CD4-positive, alpha-beta T cell treated with Interleukin-4 for 4 hours (primary cell): ENCODE results near the gene KIR2DL1.
A peak's percentile ranks its signal among the peaks of the same experiment; 100 is the strongest.
"Not testable (repeated sequence)": the region's sequence is repeated elsewhere in the genome, so short reads cannot be mapped to it uniquely, and the experiment has no call there.

Source experiments
- DNase-seq: peaks from one replicate; pipeline ENCODE4 v3.0.0-alpha.2; 2020

KIR2DL1 gene

DNA sequence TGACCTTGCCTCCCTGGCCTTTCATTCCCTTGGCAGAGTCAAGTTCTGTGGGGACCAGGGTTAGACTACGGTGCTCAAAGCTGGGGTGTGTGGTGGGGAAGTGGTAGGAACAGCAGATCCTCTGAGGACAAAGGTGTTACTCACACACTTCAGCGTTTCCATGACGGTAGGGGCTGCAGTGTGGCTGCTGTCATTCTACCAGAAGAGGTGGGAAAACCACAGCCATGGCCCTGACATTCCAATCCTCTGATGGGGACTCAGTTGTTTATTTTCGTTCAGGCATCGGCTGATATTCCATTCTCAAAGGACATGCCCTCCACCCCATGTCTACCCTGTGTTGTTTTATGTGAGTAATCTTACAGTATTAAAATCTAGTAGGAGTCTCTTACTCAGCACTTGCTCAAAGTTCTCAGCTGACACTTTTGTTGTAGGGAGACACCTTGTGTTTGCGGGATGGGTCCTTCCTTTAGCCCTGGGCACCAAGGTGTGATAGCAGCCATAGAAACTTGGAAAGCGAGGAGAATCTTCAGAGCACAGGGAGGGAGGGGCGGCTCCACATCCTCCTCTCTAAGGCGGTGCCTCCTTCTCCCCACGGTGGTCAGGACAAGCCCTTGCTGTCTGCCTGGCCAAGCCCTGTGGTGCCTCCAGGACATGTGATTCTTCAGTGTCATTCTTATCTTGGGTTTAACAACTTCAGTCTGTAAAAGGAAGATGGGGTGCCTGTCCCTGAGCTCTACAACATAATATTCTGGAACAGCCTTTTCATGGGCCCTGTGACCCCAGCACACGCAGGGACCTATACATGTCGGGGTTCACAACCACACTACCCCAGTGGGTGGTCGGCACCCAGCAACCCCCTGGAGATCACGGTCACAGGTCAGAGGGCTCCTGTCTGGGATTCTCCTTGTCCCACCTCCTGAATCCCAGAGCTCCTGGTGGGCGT, 1.7 kb downstream of the KIR2DL1 start:
- DNase-seq: not testable (repeated sequence)

DNA sequence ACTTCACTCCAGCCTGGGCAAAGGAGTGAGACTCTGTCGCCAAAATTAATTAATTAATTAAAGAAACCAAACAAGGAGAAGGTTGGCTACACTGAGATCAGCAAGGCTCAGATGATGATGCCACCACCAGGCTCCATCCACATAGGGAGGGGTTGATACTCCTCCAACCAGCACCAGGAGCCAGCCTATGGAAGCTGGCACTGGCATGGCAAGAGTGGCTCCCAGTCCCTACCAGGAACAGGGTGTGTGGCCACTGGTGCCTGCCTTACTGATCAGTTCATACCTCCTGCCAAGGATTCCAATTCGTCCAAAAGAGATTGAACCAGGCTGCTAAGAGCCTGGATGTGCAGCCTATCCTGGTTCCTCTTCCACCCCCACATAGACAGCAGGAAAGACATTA, 3.1 kb downstream of the KIR2DL1 start:
- DNase-seq: not testable (repeated sequence)

DNA sequence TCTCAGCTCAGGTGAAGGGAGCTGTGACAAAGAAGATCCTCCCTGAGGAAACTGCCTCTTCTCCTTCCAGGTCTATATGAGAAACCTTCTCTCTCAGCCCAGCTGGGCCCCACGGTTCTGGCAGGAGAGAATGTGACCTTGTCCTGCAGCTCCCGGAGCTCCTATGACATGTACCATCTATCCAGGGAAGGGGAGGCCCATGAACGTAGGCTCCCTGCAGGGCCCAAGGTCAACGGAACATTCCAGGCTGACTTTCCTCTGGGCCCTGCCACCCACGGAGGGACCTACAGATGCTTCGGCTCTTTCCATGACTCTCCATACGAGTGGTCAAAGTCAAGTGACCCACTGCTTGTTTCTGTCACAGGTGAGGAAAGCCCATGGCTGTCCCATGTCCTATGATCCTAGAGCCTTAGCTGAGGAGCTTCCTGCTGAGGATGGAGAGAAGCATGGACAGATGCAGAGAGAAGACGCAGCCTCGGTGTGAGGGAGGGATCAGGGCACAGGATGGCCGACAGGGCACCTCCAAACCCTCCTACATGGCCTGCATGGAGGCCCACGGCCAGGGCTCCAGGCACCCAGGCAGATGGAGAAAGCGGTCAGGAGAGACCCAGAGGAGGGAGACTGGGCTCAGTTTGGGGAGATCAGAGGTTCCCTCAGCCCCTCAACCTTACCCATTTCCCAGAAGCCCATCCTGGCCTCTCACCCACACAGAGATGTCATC, 5.7 kb downstream of the KIR2DL1 start:
- DNase-seq: not testable (repeated sequence)

DNA sequence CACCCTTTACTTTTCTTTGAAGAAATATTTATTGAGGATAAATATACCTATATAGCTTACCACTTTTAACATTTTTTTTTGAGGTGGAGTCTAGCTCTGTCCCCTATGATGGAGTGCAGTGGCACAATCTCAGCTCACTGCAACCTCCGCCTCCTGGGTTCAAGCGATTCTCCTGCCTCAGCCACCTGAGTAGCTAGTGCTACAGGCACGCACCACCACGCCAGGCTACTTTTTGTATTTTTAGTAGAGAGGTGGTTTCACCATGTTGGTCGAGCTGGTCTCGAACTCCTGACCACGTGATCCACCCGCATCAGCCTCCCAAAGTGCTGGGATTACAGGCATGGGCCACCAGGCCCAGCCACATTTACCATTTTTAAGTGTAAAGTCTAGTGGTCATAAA, 6.2 kb downstream of the KIR2DL1 start:
- not testable (repeated sequence) for DNase-seq

DNA sequence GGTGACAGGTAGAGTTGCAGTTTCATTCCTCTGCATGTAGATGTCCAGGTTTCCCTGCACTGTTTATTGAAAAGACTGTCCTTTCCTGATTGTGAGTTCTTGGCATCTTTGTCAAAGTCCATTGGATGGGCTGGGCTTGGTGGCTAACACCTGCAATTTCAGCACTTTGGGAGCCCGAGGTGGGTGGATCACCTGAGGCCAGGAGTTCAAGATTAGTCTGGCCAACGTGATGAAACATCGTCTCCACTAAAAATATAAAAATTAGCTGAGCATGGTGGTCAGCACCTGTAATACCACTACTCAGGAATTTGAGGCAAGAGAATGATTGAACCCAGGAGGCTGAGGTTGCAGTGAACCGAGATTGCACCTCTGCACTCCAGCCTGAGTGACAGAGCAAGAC, 8.3 kb downstream of the KIR2DL1 start:
- not testable (repeated sequence) for DNase-seq

DNA sequence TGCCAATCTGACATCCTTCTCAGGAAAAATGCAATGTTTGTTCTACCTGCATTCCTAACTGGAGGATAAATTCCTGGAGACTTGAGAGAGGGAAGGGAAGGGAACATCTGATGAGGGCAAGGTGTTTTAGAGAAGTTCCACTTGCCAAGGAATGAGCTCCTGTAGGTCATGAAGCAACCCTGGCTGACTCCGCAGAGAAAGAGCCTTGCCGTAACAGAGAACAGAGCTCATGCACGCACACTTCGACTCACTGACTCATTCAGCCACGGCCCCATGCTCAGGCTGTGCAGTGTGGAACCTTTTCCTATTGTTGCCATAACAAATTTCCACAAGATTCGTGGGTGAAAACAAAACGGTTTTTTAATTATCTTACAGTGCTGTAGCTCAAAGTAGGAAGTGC, 9.3 kb downstream of the KIR2DL1 start:
- DNase-seq: not testable (repeated sequence)

DNA sequence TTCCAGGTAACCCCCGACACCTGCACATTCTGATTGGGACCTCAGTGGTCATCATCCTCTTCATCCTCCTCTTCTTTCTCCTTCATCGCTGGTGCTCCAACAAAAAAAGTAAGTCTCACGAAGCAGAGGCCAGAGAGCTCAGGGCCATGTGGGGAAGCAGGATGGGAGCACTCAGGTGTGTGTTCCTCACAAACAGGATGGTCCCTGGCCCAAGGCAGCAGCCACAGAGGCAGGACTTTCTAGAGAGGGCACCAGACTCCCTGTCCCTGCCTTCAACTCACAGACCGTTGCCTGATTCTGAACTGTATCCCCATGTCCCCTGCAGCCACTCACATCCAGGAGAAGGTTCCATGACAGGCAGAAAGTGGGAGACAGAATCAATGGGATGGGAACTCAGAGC, 13.3 kb downstream of the KIR2DL1 start:
- DNase-seq: not testable (repeated sequence)

DNA sequence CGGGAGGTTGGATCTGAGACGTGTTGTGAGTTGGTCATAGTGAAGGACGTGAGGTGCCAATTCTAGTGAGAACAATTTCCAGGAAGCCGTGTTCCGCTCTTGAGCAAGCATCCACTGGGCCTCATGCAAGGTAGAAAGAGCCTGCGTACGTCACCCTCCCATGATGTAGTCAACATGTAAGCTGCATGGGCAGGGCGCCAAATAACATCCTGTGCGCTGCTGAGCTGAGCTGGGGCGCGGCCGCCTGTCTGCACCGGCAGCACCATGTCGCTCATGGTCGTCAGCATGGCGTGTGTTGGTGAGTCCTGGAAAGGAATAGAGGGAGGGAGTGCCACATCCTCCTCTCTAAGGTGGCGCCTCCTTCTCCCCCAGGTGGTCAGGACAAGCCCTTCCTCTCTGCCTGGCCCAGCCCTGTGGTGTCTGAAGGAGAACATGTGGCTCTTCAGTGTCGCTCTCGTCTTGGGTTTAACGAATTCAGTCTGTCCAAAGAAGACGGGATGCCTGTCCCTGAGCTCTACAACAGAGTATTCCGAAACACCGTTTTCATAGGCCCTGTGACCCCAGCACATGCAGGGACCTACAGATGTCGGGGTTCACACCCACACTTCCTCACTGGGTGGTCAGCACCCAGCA, 16.6 kb downstream of the KIR2DL1 start:
- DNase-seq: not testable (repeated sequence)

DNA sequence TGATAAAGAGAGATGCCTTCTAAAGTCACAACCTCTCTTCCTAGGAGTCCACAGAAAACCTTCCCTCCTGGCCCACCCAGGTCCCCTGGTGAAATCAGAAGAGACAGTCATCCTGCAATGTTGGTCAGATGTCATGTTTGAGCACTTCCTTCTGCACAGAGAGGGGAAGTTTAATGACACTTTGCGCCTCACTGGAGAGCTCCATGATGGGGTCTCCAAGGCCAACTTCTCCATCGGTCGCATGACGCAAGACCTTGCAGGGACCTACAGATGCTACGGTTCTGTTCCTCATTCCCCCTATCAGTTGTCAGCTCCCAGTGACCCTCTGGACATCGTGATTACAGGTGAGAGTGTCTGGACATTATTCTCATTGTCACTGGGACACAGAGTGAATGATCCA, 18.6 kb downstream of the KIR2DL1 start:
- DNase-seq: not testable (repeated sequence)

DNA sequence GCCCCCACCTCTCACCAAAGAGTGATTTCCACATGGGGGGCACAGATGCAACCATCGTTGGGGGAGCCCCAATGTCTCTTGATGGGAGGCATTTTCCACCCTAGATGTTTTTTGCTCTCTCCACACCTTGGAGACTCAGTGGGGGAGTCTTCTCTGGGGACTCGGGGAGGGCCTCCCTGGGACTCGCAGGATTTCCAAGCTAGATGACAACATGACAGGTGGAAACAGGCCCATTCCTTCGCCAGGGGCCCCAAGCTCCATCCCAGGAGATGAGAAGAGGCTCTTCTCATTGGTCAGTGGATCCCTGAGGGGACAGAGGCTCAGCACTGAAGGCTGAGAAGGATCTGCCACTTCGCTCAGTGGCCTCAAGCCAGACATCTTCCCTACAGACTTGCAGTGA, 21.1 kb downstream of the KIR2DL1 start:
- DNase-seq: no peak

DNA sequence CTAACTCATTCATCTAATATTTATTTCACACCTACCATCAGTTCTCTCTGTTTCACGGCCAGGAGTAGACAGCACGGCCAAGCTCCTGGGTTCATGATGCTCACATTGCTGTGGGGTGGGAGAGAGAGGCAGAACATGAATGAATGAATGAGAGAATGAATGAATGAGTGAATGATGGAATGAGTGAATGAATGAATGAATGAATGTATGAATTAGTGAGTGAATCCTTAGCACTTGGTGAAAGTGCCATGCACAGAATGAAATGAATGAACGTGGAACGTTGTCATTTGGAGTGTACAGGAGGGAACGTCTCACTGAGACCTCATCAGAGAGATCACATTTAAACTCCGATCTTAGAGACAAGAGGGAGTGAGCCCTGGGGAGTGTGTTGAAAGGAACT, 21.9 kb downstream of the KIR2DL1 start:
- no peak for DNase-seq

DNA sequence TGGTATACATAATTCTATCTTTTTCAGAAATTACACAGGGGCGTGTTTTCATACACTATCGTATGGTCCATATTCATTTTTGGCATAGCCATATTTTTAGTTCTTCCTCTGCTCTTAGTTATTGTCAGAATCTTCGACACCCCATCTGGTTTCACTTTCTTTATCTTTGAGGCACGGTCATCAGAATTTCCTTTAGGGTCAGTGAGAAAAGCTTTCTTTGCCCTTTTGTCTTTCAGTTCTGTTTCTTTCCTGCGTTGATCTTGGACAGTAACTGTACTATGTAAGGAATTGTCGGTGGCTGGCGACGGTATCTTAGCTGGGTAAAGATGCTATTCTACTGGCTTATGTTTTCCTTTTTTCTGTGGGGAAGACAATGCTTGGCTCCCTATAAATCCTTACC, 23.2 kb downstream of the KIR2DL1 start:
- DNase-seq: peak; percentile 6

DNA sequence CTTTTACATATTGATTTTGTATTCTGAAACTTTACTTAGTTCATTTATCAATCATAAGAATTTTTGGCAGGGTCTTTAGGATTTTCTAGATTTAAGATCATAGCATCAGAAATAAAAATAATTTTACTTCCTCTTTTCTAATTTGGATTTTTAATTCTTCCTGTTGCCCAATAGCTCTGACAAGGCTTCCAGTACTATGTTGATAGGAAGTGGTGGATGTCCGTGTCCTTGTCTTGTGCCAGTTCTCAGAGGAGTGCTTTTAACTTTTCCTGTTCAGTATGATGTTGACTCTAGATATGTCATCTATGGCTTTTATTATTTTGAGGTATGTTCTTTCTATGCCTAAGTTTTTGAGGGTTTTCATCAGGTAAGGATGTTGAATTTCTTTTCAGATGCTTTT, 26.2 kb downstream of the KIR2DL1 start:
- no peak for DNase-seq

DNA sequence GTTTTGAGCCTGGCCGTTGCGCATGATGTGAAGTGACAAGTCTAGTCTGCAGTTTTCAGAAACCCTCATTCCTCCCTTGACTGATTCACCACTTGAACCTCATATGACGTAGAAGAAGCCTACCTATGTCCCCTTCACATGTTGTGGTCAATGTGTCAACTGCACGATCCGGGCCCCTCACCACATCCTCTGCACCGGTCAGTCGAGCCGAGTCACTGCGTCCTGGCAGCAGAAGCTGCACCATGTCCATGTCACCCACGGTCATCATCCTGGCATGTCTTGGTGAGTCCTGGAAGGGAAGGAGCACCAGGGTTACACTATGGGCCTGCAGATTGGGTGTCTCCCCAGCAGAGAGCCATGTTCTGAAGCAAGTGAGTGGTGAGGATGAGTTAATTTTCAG, 33.8 kb downstream of the KIR2DL1 start, which contains the start of gene KIR2DL4:
Gene KIR2DL4 (plus strand): TSS at position 201 of the 400 bp plus-strand sequence. CDS start 42 bp downstream, at position 243.
- DNase-seq: no peak

DNA sequence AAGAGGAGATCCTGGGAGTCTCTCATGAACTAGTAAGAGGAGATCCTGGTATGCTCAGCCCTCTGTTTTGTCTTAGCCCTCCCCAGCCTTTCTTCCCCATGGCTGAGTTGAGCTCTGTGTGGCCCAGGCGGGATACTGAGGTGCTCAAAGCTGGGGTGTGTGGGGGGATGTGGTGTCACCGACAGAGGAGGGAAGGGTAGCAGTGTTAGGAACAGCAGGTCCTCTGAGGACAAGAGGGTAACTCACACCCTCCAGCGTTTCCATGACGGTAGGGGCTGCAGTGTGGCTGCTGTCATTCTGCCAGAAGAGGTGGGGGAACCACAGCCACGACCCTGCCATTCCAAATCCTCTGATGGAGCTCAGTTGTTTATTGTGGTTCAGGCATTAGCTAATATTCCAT, 34.5 kb downstream of the KIR2DL1 start:
- DNase-seq: no peak

DNA sequence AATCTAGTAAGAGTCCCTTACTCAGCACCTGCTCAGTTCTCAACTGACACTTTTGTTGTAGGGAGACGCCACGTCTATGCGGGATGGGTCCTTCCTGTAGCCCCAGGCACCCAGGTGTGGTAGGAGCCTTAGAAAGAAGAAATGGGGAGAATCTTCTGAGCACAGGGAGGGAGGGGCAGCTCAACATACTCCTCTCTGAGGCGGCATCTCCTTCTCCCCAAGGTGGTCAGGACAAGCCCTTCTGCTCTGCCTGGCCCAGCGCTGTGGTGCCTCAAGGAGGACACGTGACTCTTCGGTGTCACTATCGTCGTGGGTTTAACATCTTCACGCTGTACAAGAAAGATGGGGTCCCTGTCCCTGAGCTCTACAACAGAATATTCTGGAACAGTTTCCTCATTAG, 35.0 kb downstream of the KIR2DL1 start:
- DNase-seq: no peak

DNA sequence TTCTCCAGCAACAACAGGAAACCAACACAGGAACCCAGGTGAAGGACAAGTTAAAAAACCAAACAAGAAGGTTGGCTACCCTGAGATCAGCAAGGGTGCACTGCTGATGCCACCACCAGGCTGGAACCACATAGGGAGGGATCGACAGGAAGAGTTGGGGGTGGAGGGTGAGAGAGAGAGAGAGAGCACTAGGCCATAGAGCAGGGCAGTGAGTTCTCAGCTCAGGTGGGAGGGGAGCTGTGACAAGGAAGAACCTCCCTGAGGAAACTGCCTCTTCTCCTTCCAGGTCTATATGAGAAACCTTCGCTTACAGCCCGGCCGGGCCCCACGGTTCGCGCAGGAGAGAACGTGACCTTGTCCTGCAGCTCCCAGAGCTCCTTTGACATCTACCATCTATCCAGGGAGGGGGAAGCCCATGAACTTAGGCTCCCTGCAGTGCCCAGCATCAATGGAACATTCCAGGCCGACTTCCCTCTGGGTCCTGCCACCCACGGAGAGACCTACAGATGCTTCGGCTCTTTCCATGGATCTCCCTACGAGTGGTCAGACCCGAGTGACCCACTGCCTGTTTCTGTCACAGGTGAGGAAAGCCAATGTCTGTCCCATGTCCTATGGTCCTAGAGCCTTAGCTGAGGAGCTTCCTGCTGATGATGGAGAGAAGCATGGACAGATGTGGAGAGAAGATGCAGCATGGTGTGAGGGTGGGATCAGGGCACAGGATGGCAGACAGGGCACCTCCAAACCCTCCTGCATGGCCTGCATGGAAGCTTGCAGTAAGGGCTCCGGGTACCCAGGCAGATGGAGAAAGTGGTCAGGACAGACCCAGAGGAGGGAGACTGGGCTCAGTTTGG, 36.3 kb downstream of the KIR2DL1 start:
- DNase-seq: no peak

DNA sequence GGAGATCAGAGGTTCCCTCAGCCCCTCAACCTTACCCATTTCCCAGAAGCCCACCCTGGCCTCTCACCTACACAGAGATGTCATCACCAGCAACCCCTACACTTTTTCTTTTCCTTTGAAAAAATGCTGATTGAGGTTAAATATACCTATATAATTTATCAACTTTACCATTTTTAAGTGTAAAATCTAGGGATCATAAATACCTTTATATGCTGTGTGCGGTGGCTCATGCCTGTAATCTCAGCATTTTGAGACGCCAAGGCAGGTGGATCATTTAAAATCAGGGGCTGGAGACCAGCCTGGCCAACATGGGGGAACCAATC, 36.9 kb downstream of the KIR2DL1 start:
- DNase-seq: no peak

DNA sequence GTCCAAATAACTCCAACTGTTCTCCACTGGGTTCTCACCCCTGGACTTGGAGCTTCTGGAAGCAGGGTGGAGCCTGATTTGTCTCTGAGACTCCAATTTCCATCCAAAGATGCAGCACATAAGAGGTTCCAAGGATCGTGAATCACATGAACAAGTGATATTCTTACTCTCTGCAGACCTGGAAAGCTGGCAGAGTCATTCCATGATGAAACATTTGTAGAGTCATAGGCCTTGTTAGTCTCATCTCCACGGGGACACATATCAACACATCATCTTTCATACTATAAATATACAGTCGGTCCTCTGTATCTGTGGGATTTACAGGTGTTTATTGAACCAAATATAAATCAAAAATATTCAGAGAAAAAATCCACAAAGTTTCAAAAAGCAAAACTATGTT, 45.0 kb downstream of the KIR2DL1 start:
- not testable (repeated sequence) for DNase-seq

DNA sequence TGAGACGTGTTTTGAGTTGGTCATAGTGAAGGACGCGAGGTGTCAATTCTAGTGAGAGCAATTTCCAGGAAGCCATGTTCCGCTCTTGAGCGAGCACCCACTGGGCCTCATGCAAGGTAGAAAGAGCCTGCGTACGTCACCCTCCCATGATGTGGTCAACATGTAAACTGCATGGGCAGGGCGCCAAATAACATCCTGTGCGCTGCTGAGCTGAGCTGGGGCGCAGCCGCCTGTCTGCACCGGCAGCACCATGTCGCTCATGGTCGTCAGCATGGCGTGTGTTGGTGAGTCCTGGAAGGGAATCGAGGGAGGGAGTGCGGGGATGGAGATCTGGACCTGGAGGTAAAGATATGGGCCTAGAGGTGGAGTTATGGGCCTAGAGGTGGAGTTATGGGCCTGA, 46.7 kb downstream of the KIR2DL1 start, which contains the start of gene KIR3DL1:
Gene KIR3DL1 (plus strand): TSS at position 218 of the 400 bp plus-strand sequence.
- not testable (repeated sequence) for DNase-seq

DNA sequence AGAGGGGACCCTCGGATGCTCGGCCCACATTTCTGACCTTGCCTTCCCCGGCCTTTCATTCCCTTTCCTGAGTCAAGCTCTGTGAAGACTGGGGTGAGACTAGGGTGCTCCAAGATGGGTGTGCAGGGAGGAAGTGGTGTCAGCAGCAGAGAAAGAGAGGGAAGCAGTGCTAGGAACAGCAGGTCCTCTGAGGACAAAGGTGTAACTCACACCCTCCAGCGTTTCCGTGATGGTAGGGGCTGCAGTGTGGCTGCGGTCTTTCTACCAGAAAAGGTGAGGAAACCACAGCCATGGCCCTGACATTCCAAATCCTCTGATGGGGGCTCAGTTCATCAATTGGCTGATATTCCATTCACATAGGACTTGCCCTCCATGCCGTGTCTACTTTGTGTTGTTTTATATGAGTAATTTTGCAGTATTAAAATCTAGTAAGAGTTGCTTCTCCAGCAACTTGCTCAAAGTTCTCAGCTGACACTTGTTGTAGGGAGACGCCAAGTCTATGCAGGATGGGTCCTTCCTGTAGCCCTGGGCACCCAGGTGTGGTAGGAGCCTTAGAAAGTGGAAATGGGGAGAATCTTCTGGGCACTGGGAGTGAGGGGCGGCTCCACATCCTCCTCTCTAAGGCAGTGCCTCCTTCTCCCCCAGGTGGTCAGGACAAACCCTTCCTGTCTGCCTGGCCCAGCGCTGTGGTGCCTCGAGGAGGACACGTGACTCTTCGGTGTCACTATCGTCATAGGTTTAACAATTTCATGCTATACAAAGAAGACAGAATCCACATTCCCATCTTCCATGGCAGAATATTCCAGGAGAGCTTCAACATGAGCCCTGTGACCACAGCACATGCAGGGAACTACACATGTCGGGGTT, 48.3 kb downstream of the KIR2DL1 start:
- DNase-seq: no peak
